Small intestine (tissue), 7 donors: ENCODE results near the gene MYEOV. TPM values are rescaled to one million over a fixed set of nuclear protein-coding genes. Genes with fewer than 3 reads are reported as not detected.

ENCODE experiments used
- DNase-seq, 2 donors: peaks; one replicate each; pipeline versions ENCODE4 v3.0.0 to v3.0.0-alpha.2; 2013
- FAIRE-seq: peaks from 2 replicates; lab custom pipeline; 2012; peaks lifted over from hg19 to GRCh38; lab: Jason Lieb, UNC
- H3K27ac ChIP-seq, 3 donors: one replicate each; pipeline ENCODE4 v1.5.1; 2013; ENCODE audit warnings: low read length in 2 of 3, mild to moderate bottlenecking in 2 of 3, control low read depth in 1 of 3, inconsistent platforms in 1 of 3, low read depth in 1 of 3, moderate library complexity in 1 of 3
- H3K27me3 ChIP-seq, 3 donors: one replicate each; pipeline ENCODE4 v1.6.1; 2013; ENCODE audit warnings: low read length in 3 of 3, inconsistent platforms in 1 of 3; ENCODE audit not compliant: control insufficient read depth in 3 of 3, insufficient read depth in 3 of 3
- H3K36me3 ChIP-seq, 3 donors: one replicate each; pipeline ENCODE4 v1.6.1; 2013; ENCODE audit warnings: low read length in 3 of 3, inconsistent platforms in 1 of 3, low read depth in 1 of 3, mild to moderate bottlenecking in 1 of 3, moderate library complexity in 1 of 3; ENCODE audit not compliant: control insufficient read depth in 3 of 3, insufficient read depth in 2 of 3
- H3K4me1 ChIP-seq, 3 donors: one replicate each; pipeline ENCODE4 v1.6.1; 2013; ENCODE audit warnings: low read length in 2 of 3, inconsistent platforms in 1 of 3, low read depth in 1 of 3, mild to moderate bottlenecking in 1 of 3, moderate library complexity in 1 of 3; ENCODE audit not compliant: control insufficient read depth in 3 of 3, insufficient read depth in 2 of 3
- H3K4me3 ChIP-seq, 3 donors: one replicate each; pipeline ENCODE4 v1.5.1; 2013; ENCODE audit warnings: low read length in 3 of 3, control low read depth in 1 of 3, inconsistent platforms in 1 of 3, low read depth in 1 of 3, mild to moderate bottlenecking in 1 of 3, moderate library complexity in 1 of 3
- H3K9me3 ChIP-seq, 2 donors: one replicate each; pipeline ENCODE4 v1.6.1; 2013; ENCODE audit warnings: low read depth in 1 of 2, low read length in 1 of 2; ENCODE audit not compliant: control insufficient read depth in 2 of 2, insufficient read depth in 1 of 2
- WGBS, 3 donors: extraction: QIAGEN DNeasy Blood & Tissue Kit; methylation state at CpG; one replicate each; pipeline ENCODE4 v1.1.7; 2013; 5-methylcytosine and 5-hydroxymethylcytosine counted together
- polyA plus RNA-seq, 4 donors: library from polyadenylated mRNA; stranded (reverse) in 3 of 4; unstranded in 1 of 4; fragments of 200-250 nt in 3 of 4; fragments of 120-200 nt in 1 of 4; gene quantifications; one replicate each; pipeline versions ENCODE4 v1.2.1 to v1.2.3, GENCODE V29; 2013
- donor health status: healthy with polysubstance abuse.
- donor health status: control.
- donor health status: control.
- donor health status: Bipolar disorder and iron deficiency.
- donor health status: healthy.

MYEOV gene
- polyA plus RNA-seq, 4 donors = 0.12 to 3.6 (median 1.6) TPM

DNA sequence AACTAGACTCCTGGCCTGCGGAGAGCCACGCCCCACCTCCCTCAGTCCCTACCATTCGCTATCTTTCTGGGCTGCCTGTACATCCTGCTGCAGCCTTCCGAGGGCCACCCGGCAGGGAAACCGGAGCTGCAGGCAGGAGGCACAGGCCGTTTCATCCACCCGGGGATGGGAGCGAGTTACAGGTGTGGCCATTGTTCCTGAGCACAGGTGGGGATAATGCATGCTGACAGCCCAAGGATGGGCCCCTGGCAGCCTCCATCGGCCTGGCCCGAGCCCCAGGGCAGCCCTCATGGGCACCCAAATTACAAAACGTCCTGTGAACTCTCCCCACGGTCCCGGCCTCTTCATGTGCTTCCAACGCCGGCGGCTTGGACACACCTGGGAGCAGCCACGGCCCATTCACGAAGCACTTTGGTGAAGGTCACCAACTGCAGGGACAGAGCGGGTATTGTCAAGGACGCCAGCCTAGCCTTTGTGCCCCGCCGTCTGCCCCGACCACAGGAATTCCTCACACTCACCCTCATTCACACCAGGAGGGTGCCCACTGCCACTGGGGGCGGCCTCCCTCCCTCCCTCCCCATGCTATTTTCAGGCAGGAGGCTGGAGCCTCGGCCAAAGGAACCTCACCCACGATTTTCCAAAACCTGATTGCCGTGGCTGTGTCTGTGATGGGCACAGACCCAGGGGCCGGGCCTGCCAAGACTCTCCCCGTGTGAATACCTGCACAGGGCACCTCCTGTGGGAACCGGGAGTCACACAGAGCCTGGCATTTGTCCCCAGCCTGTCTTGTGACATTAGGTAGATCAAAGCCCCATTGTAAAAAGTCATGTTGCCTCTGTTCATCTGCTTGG, 42.1 kb upstream of the MYEOV start:
- peaks cover 0 to 2% (median 0%) of the 10 kb centered on the region in 3 donors for H3K27me3 ChIP-seq
- 53 to 79% (median 58%) methylated on average over 31 of the region's 31 CpGs for WGBS, 3 donors
- no peaks in the 10 kb centered on the region for H3K36me3 ChIP-seq
- no peak overlapping the region for H3K4me3 ChIP-seq
- no peak for FAIRE-seq
- peaks cover 0 to 3% (median 0%) of the 10 kb centered on the region in 3 donors for H3K4me1 ChIP-seq
- no peak overlapping the region for H3K27ac ChIP-seq
- peaks cover 0 to 11% of the 10 kb centered on the region in 2 donors for H3K9me3 ChIP-seq
- DNase-seq = no peak

DNA sequence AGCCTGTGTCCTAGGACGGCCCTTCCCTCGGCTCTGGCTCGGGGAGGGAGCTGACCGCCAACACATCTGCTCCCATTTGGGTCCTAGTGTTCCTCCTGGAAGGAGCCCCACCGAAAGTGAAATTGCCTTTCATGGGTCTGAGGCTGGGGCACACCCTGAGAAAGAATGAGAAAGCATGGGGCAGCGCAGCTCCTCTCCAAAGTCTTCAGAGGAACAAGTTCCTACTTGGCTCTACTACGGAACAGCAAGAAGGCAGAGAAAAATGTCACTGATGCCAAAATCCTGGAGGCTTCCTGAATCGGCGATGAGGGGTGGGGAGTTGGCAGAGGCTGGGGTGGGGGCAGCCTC, 41.5 kb upstream of the MYEOV start:
- Histone ChIP-seq H3K4me3 (no peak overlapping the region), H3K27me3 (peaks cover 0 to 2% (median 0%) of the 10 kb centered on the region in 3 donors), H3K36me3 (no peaks in the 10 kb centered on the region), H3K9me3 (peaks cover 0 to 11% of the 10 kb centered on the region in 2 donors), H3K27ac (no peak overlapping the region), H3K4me1 (peaks cover 0 to 3% (median 0%) of the 10 kb centered on the region in 3 donors)
- WGBS, 3 donors = 67 to 74% (median 72%) methylated on average over 9 of the region's 9 CpGs
- DNase-seq = no peak
- no peak for FAIRE-seq

DNA sequence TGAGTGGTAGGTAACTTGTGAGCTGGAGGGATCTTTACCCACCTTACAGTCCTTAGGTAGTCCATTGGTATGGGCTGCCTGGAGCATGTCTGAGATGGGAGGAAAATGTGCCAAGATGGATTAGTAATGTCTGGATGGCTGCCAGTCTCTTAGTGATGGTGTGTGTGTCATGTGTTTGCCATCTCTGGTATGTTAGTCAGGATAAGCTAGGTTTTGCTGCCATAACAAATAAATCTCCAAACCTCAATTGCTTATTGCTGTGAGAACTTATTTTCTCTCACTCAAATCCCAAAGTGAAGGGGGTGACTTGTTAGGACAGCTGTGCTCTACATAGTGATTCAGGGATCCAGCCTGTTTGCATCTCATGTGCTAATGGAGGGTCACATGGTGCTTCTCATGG, 40.9 kb upstream of the MYEOV start:
- DNase-seq = no peak
- H3K9me3 ChIP-seq = peaks cover 0 to 11% of the 10 kb centered on the region in 2 donors
- no peak for FAIRE-seq
- H3K27ac ChIP-seq = no peak overlapping the region
- peaks cover 0 to 2% (median 0%) of the 10 kb centered on the region in 3 donors for H3K27me3 ChIP-seq
- H3K4me1 ChIP-seq = peaks cover 0 to 3% (median 0%) of the 10 kb centered on the region in 3 donors
- H3K4me3 ChIP-seq = no peak overlapping the region
- H3K36me3 ChIP-seq = no peaks in the 10 kb centered on the region

DNA sequence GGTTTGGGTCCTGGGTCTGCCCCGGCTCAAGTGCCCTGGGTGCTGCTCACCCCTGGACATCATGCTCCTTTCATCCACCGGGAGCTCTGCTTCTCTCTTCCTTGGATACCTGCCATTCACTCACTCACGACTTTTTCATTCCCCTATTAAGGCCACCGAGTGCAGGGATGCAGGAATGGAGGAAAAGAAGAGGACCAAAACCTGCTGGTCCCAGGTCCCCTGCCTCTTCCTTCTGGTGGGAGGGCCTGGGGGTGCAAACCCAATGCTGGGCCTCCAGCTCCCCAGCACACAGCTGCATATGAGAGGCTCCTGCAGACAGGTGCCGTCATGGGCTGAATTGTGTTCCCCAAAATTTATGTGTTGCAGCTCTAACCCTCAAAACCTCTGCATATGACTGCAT, 36.8 kb upstream of the MYEOV start:
- 65 to 75% (median 66%) methylated on average over 5 of the region's 5 CpGs for WGBS, 3 donors
- H3K36me3 ChIP-seq = no peaks in the 10 kb centered on the region

GRCh38 chr11:69257838-69258658, 35.9 kb upstream of the MYEOV start:
- 74 to 82% (median 75%) methylated on average over 6 of the region's 6 CpGs for WGBS, 3 donors
- no peak overlapping the region for H3K27ac ChIP-seq
- peaks cover 0 to 5% of the 10 kb centered on the region in 2 donors for H3K9me3 ChIP-seq
- H3K4me3 ChIP-seq = no peak overlapping the region
- H3K4me1 ChIP-seq = no peaks in the 10 kb centered on the region
- H3K27me3 ChIP-seq = peaks cover 0 to 2% (median 0%) of the 10 kb centered on the region in 3 donors
- FAIRE-seq (no peak), DNase-seq (no peak)
- no peaks in the 10 kb centered on the region for H3K36me3 ChIP-seq

More for the DNA sequence above, 36.8 kb upstream of the MYEOV start:
- no peaks in the 10 kb centered on the region for H3K4me1 ChIP-seq
- H3K9me3 ChIP-seq = peaks cover 0 to 11% of the 10 kb centered on the region in 2 donors
- no peak for DNase-seq
- peaks cover 0 to 2% (median 0%) of the 10 kb centered on the region in 3 donors for H3K27me3 ChIP-seq
- FAIRE-seq = no peak
- H3K27ac ChIP-seq = no peak overlapping the region
- no peak overlapping the region for H3K4me3 ChIP-seq

GRCh38 chr11:69259096-69259495, 34.9 kb upstream of the MYEOV start:
- no peak for FAIRE-seq
- peaks cover 0 to 2% (median 0%) of the 10 kb centered on the region in 3 donors for H3K27me3 ChIP-seq
- H3K36me3 ChIP-seq = no peaks in the 10 kb centered on the region
- H3K27ac ChIP-seq = no peak overlapping the region
- no peaks in the 10 kb centered on the region for H3K4me1 ChIP-seq
- 5 to 42% (median 12%) methylated on average over 2 of the region's 2 CpGs for WGBS, 3 donors
- no peak for DNase-seq
- no peak overlapping the region for H3K4me3 ChIP-seq
- H3K9me3 ChIP-seq = no peaks in the 10 kb centered on the region

- no peaks in the 10 kb centered on the region for H3K36me3 ChIP-seq
- FAIRE-seq (no peak), DNase-seq (no peak)
- no peak overlapping the region for H3K4me3 ChIP-seq
- no peak overlapping the region for H3K27ac ChIP-seq
- H3K27me3 ChIP-seq = no peaks in the 10 kb centered on the region
- H3K4me1 ChIP-seq = no peaks in the 10 kb centered on the region
- no peaks in the 10 kb centered on the region for H3K9me3 ChIP-seq
Observed at GRCh38 chr11:69260622-69261021, 33.3 kb upstream of the MYEOV start.

GRCh38 chr11:69261116-69261515, 32.8 kb upstream of the MYEOV start:
- Histone ChIP-seq H3K36me3 (no peaks in the 10 kb centered on the region), H3K27me3 (no peaks in the 10 kb centered on the region), H3K27ac (no peak overlapping the region), H3K9me3 (no peaks in the 10 kb centered on the region), H3K4me3 (no peak overlapping the region), H3K4me1 (no peaks in the 10 kb centered on the region)
- FAIRE-seq = no peak
- no peak for DNase-seq
- 86 to 93% (median 87%) methylated on average over 3 of the region's 3 CpGs for WGBS, 3 donors
